OCI-LY7 (cell line): ENCODE results near the gene PTP4A2. TPM values are rescaled to one million over a fixed set of nuclear protein-coding genes. Genes with fewer than 3 reads are reported as not detected.

ENCODE experiments used
- BruUV-seq: library from RNA; stranded (reverse); fragments of 400-500 nt; replicated peaks from 2 replicates; lab custom pipeline; 2021; lab: Mats Ljungman, UMichigan
- CTCF ChIA-PET: fragments of 300-600 bp; sonication (Branson Sonifier 250); formaldehyde crosslinking; loops from one replicate; lab custom pipeline; 2022; ENCODE audit warnings: antibody characterized with exemption; ENCODE audit not compliant: unreplicated experiment; lab: Charles Lee
- POLR2A ChIA-PET: fragments of 300-600 bp; sonication (Branson Sonifier 250); formaldehyde crosslinking; loops from one replicate; lab custom pipeline; 2022; ENCODE audit warnings: antibody characterized with exemption; lab: Charles Lee
- DNase-seq: peaks from one replicate; pipeline ENCODE4 v3.0.0-alpha.2; 2015; ENCODE audit warnings: low spot score
- H2AFZ ChIP-seq: fragments of 200-600 bp; sonication (generic), shearing (Covaris generic); 2 replicates; pipeline ENCODE4 v1.6.1; 2014; ENCODE audit warnings: mild to moderate bottlenecking, antibody characterized with exemption, low read length, moderate library complexity
- H3K27ac ChIP-seq: fragments of 200-600 bp; sonication (generic); 2 replicates; pipeline ENCODE4 v1.5.1; 2014; ENCODE audit warnings: mixed run types, low read depth, mild to moderate bottlenecking, moderate library complexity, low read length, inconsistent platforms; ENCODE audit not compliant: poor library complexity, severe bottlenecking
- H3K36me3 ChIP-seq: fragments of 200-600 bp; sonication (generic); 2 replicates; pipeline ENCODE4 v1.6.1; 2014; ENCODE audit warnings: mild to moderate bottlenecking, antibody characterized with exemption, low read length, moderate library complexity, mixed read lengths; ENCODE audit not compliant: insufficient read depth
- H3K4me1 ChIP-seq: fragments of 200-600 bp; sonication (generic); 2 replicates; pipeline ENCODE4 v1.5.1; 2014; ENCODE audit warnings: mild to moderate bottlenecking, low read length; ENCODE audit not compliant: insufficient read depth, poor library complexity, severe bottlenecking
- H3K4me2 ChIP-seq: fragments of 200-600 bp; sonication (generic); 2 replicates; pipeline ENCODE4 v1.6.1; 2014; ENCODE audit warnings: mild to moderate bottlenecking, low read length
- H3K4me3 ChIP-seq: fragments of 200-600 bp; sonication (generic); 2 replicates; pipeline ENCODE4 v1.5.1; 2014; ENCODE audit warnings: mild to moderate bottlenecking, low read depth, low read length; ENCODE audit not compliant: poor library complexity, severe bottlenecking
- H3K79me2 ChIP-seq: fragments of 200-600 bp; sonication (generic); 2 replicates; pipeline ENCODE4 v1.6.1; 2016; ENCODE audit warnings: low read depth, mild to moderate bottlenecking, low read length, moderate library complexity, mixed read lengths; ENCODE audit not compliant: insufficient read depth
- H3K9me2 ChIP-seq: fragments of 200-600 bp; sonication (generic); 2 replicates; pipeline ENCODE4 v1.6.1; 2016; ENCODE audit warnings: mild to moderate bottlenecking, low read length, mixed read lengths; ENCODE audit not compliant: insufficient read depth
- H3K9me3 ChIP-seq: fragments of 200-600 bp; sonication (generic); 2 replicates; pipeline ENCODE4 v1.6.1; 2014; ENCODE audit warnings: mild to moderate bottlenecking, mixed run types, low read length, mixed read lengths
- H4K20me1 ChIP-seq: fragments of 200-600 bp; sonication (generic); 2 replicates; pipeline ENCODE4 v1.6.1; 2014; ENCODE audit warnings: mild to moderate bottlenecking, antibody characterized with exemption, low read length, moderate library complexity, mixed read lengths; ENCODE audit not compliant: insufficient read depth
- EZH2phosphoT487 ChIP-seq: fragments of 200-600 bp; sonication (generic); IDR thresholded peaks from 2 replicates; pipeline ENCODE4 v1.6.1; 2018; ENCODE audit warnings: low read depth, borderline replicate concordance, mild to moderate bottlenecking, mixed run types, antibody characterized with exemption, low read length, moderate library complexity, mixed read lengths
- intact Hi-C: fragments of 100-400 bp; cut with micrococcal nuclease; formaldehyde crosslinking; loops from one replicate; pipeline ENCODE4 v1.10.0; 2022; ENCODE audit not compliant: unreplicated experiment
- total RNA-seq, 2 experiments: library from RNA; depleted of rRNA in 1 of 2; stranded (reverse); fragments of >200 nt in 1 of 2; shearing (Covaris generic) in 1 of 2; gene quantifications; 2 replicates each; pipeline ENCODE4 v1.2.3, GENCODE V29; 2014 to 2022
- TF ChIP-seq, protein P1 (sequence below): fragments of 200-600 bp; sonication (generic); conservative IDR thresholded peaks from 2 replicates; pipeline ENCODE4 v1.5.1; 2014; ENCODE audit warnings: mild to moderate bottlenecking, antibody characterized with exemption, low read length, moderate library complexity, mixed read lengths

The PTP4A2 gene
- total RNA-seq, 2 experiments from 2014 or later: 196 to 208 TPM

DNA sequence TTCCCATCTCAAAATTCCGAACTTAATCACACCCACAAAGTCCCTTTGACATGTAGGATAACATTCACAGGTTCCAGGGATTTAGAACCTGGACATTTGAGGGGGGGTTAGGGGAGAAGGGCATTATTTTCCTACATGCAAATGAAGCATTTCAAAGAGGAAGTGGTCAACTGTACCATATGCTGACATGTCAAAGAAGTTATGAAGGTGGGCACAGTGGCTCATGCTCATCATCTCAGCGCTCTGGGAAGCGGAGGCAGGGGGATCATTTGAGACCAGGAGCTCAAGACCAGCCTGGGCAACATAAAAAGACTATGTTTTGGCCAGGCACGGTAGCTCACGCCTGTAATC is 35.7 kb downstream of the PTP4A2 start:
- Histone ChIP-seq H3K9me2 (no peaks in the 10 kb centered on the region), H4K20me1 (no peaks in the 10 kb centered on the region), H3K9me3 (no peaks in the 10 kb centered on the region), H2AFZ (no peak overlapping the region), H3K4me2 (peak overlapping the region; percentile 44), H3K27ac (peak overlapping the region; percentile 31), H3K36me3 (peaks cover 35% of the 10 kb centered on the region), H3K79me2 (no peaks in the 10 kb centered on the region), H3K4me1 (peaks cover 14% of the 10 kb centered on the region), H3K4me3 (no peak overlapping the region)
- BruUV-seq: no TSS peak
- CTCF ChIA-PET: no interaction called here
- POLR2A ChIA-PET: interaction anchor here (0.6 to 2.7 kb wide), 4 partner anchors 11 to 19 kb away, joined by 3 to 21 read pairs (median 12); no protein-coding TSS in a partner anchor
- DNase-seq: peak; percentile 39
- TF ChIP-seq, protein P1, sequence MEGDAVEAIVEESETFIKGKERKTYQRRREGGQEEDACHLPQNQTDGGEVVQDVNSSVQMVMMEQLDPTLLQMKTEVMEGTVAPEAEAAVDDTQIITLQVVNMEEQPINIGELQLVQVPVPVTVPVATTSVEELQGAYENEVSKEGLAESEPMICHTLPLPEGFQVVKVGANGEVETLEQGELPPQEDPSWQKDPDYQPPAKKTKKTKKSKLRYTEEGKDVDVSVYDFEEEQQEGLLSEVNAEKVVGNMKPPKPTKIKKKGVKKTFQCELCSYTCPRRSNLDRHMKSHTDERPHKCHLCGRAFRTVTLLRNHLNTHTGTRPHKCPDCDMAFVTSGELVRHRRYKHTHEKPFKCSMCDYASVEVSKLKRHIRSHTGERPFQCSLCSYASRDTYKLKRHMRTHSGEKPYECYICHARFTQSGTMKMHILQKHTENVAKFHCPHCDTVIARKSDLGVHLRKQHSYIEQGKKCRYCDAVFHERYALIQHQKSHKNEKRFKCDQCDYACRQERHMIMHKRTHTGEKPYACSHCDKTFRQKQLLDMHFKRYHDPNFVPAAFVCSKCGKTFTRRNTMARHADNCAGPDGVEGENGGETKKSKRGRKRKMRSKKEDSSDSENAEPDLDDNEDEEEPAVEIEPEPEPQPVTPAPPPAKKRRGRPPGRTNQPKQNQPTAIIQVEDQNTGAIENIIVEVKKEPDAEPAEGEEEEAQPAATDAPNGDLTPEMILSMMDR: no peak
- no peak for TF ChIP-seq EZH2phosphoT487
- intact Hi-C loops: no loop called here

GRCh38 chr1:31901838-31902509 is 36.2 kb downstream of the PTP4A2 start:
- BruUV-seq: TSS peak; percentile 22
- intact Hi-C loops: no loop called here
- no peak overlapping the region for H3K4me3 ChIP-seq

More at GRCh38 chr1:31901838-31902509, 36.2 kb downstream of the PTP4A2 start:
- DNase-seq: peak; percentile 47
- CTCF ChIA-PET: no interaction called here
- Histone ChIP-seq H2AFZ (no peak overlapping the region), H3K27ac (peak overlapping the region; percentile 31), H3K9me2 (no peaks in the 10 kb centered on the region), H3K9me3 (no peaks in the 10 kb centered on the region), H3K4me1 (peaks cover 14% of the 10 kb centered on the region), H3K79me2 (no peaks in the 10 kb centered on the region), H4K20me1 (no peaks in the 10 kb centered on the region), H3K36me3 (peaks cover 30% of the 10 kb centered on the region), H3K4me2 (peak overlapping the region; percentile 44)
- TF ChIP-seq EZH2phosphoT487: no peak
- TF ChIP-seq, protein P1: no peak
- POLR2A ChIA-PET: interaction anchor here (0.6 to 1.6 kb wide), 5 partner anchors 9 to 20 kb away, joined by 3 to 20 read pairs (median 3); no protein-coding TSS in a partner anchor
